Measurements from ENCODE around the gene RCC1. TPM values are rescaled to one million over a fixed set of nuclear protein-coding genes. Genes with fewer than 3 reads are reported as not detected.
A peak's percentile ranks its signal among the peaks of the same experiment; 100 is the strongest.
"Not testable (repeated sequence)": the region's sequence is repeated elsewhere in the genome, so short reads cannot be mapped to it uniquely, and the experiment has no call there.

RCC1 gene, protein sequence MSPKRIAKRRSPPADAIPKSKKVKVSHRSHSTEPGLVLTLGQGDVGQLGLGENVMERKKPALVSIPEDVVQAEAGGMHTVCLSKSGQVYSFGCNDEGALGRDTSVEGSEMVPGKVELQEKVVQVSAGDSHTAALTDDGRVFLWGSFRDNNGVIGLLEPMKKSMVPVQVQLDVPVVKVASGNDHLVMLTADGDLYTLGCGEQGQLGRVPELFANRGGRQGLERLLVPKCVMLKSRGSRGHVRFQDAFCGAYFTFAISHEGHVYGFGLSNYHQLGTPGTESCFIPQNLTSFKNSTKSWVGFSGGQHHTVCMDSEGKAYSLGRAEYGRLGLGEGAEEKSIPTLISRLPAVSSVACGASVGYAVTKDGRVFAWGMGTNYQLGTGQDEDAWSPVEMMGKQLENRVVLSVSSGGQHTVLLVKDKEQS
- 42.7 TPM for polyA plus RNA-seq (2012; ENCODE audit: missing spikeins)

DNA sequence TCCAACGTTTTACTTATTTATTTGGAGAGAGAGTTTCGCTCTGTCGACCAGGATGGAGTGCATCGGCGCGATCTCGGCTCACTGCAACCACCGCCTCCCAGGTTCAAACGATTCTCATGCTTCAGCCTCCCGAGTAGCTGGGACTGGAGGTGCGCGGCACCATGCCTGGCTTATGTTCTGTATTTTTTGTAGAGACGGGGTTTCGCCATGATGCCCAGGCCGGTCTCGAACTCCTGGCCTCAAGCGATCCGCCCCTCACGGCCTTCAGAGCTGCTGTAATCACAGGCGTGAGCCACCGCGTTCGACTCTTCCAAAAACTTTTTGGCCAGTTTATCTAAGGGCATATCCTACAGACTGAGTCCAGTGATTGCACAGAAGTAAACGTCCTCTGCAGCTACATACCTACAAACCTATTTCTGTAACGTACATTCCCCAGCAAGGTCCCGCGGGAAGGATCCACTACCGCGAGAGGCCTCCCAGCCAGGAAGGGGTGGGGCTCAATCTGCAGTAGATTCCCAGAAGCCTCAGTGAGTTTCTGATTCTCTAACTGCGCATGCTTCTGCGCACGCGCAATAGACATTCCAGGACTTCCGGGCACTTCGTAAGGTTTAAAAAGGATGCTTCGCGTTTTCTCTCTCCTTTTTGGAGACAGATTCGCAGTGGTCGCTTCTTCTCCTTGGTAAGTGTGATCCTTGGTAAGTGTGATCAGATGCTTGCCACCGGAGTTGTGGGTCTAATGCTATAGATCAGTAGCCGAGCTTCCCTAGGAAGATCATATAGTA is at the start of gene RCC1:
Gene RCC1, plus strand, starts transcription at position 638 of the 782 bp plus-strand sequence. CDS start 23,824 bp downstream, outside the sequence.
- FAIRE-seq (peak; percentile 86), DNase-seq (ENCODE audit: insufficient read length) (peak; percentile 85)
- TF ChIP-seq POLR2A (IDR thresholded peaks at IDR 0.05; ENCODE audit: low read depth, low read length) = peak; percentile 99
- TF ChIP-seq TAF1 (IDR thresholded peaks at IDR 0.05; ENCODE audit: borderline replicate concordance, low read depth, low read length) = peak; percentile 99
- peak; percentile 100 for TF ChIP-seq POLR2AphosphoS5 (IDR thresholded peaks at IDR 0.05; ENCODE audit: low read depth, low read length)

- TF ChIP-seq TAF1 (IDR thresholded peaks at IDR 0.05; ENCODE audit: borderline replicate concordance, low read depth, low read length) (no peak), POLR2AphosphoS5 (IDR thresholded peaks at IDR 0.05; ENCODE audit: low read depth, low read length) (no peak)
- DNase-seq (ENCODE audit: insufficient read length) (no peak), FAIRE-seq (peak; percentile 82)
Measured at GRCh38 chr1:28456078-28456477, 49.8 kb upstream of the RCC1 start.

DNA sequence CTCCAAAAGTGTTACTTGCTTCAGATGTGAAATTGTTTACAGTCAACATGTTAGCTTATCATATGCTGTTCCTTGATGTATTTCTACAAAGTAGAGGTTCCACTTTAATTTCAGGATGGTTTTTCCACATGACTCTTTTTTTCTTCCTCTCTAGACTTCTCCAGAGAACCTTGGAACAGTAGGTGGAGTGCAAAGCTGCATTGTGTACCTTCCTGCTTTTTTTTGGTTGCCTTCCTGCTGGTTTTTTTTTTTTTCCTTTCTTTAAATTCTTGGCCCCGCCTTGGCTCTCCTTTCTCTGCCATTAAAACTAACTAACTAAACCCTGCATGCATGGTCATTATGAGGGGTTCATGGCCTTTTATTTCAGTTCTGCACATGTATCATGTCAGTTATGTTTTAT is 48.2 kb upstream of the RCC1 start:
- no peak for FAIRE-seq
- TF ChIP-seq POLR2A (IDR thresholded peaks at IDR 0.05; ENCODE audit: low read depth, low read length) = no peak
- no peak for TF ChIP-seq POLR2AphosphoS5 (IDR thresholded peaks at IDR 0.05; ENCODE audit: low read depth, low read length)
- no peak for DNase-seq (ENCODE audit: insufficient read length)

DNA sequence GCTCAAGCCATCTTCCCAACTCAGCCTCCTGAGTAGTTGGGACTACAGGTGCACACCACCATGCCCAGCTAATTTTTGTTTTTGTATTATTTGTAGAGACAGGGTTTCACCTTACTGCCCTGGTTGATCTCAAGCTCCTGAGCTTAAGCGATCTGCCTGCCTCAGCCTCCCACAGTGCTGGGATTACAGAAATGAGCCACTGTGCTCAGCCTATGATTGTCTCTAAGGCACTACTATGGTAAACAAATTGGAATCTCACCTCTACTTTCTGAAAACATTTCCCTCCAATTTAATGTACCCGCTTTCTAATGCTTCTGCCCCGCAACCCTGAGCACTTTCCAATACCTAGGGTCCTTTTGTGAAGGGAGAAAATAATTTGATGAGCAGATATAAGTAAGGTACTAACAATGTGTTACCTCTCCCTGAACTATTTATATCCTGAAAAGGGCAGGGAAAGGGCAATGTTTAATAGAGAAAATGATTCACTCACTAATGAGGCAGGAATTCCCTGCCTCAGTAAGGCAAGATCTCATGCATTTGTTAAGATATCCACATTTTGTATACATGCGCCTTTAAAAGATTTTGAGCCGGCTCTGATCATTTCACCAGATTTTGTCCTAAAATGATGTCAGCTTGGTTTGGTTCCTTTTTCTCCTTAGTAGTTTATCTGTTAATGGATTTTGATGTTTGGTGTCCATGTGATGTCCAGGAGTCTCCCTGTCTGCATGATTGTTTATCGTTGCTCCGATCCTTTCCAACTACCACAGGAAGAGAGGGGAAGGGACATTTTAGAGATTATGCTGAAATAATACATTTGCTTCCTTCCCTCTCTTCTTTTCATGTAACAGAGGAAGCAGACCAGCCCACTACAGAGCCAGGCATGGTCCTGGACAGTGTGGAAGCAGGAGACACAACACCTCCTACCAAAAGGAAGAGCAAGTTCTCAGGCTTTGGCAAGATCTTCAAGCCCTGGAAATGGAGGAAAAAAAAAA is 47.3 kb upstream of the RCC1 start:
- FAIRE-seq (no peak), DNase-seq (ENCODE audit: insufficient read length) (no peak)
- TF ChIP-seq POLR2A (IDR thresholded peaks at IDR 0.05; ENCODE audit: low read depth, low read length) (no peak), TAF1 (IDR thresholded peaks at IDR 0.05; ENCODE audit: borderline replicate concordance, low read depth, low read length) (no peak), POLR2AphosphoS5 (IDR thresholded peaks at IDR 0.05; ENCODE audit: low read depth, low read length) (no peak)

DNA sequence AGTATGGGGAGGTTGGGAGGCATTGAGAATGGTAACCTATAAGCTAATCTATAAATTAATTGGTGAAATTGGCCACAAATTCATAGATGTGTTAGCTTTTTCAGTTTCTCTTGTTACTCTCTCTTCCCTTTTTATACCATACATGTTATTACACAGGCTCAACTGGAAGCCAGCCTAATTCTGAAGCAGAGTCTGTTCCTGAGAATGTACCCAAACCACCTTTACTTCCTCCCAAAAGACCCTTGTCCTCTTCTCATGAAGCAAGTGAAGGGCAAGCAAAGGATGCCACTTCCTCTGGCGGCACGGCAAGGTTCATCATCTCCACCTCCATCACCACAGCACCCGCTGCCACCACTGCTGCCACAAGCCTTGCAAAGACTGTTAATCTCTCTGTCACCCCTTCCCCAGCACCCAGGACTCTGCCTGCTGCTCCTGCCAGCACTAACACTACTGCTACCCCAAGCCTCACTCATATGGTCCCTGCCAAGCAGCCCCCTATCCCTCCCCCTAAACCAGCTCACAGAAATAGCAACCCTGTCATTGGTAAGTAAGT is 39.5 kb upstream of the RCC1 start:
- TF ChIP-seq POLR2AphosphoS5 (IDR thresholded peaks at IDR 0.05; ENCODE audit: low read depth, low read length) (no peak), TAF1 (IDR thresholded peaks at IDR 0.05; ENCODE audit: borderline replicate concordance, low read depth, low read length) (no peak), POLR2A (IDR thresholded peaks at IDR 0.05; ENCODE audit: low read depth, low read length) (no peak)
- FAIRE-seq (no peak), DNase-seq (ENCODE audit: insufficient read length) (no peak)

DNA sequence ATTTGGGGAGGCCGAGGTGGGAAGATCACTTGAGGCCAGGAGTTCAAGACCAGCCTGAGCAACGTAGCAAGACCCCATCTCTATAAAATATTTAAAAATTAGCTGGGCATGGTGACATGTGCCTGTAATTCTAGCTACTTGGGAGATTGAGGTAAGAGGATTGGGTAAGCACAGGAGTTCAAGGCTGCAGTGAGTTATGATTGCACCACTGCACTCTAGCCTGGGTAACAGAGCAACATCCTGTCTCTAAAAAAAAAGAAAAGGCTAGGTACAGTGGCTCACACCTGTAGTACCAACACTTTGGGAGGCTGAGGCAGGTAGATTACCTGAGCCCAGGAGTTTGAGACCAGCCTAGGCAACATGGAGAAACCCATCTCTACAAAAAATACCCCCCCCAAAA is 35.7 kb upstream of the RCC1 start:
- TF ChIP-seq TAF1 (IDR thresholded peaks at IDR 0.05; ENCODE audit: borderline replicate concordance, low read depth, low read length) (no peak), POLR2A (IDR thresholded peaks at IDR 0.05; ENCODE audit: low read depth, low read length) (no peak), POLR2AphosphoS5 (IDR thresholded peaks at IDR 0.05; ENCODE audit: low read depth, low read length) (no peak)
- no peak for DNase-seq (ENCODE audit: insufficient read length)
- no peak for FAIRE-seq

DNA sequence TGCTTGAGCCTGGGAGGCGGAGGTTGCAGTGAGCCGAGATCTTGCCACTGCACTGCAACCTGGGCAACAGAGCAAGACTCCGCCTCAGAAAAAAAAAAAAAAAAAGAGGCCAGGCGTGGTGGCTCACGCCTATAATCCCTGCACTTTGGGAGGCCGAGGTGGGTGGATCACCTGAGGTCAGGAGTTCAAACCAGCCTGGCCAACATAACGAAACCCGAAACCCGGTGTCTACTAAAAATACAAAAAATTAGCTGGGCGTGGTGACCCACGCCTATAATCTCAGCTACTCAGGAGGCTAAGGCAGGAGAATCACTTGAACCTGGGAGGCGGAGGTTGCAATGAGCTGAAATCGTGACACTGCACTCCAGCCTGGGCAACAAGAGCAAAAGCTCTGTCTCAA is 26.3 kb upstream of the RCC1 start:
- not testable (repeated sequence) for FAIRE-seq; DNase-seq (ENCODE audit: insufficient read length)

DNA sequence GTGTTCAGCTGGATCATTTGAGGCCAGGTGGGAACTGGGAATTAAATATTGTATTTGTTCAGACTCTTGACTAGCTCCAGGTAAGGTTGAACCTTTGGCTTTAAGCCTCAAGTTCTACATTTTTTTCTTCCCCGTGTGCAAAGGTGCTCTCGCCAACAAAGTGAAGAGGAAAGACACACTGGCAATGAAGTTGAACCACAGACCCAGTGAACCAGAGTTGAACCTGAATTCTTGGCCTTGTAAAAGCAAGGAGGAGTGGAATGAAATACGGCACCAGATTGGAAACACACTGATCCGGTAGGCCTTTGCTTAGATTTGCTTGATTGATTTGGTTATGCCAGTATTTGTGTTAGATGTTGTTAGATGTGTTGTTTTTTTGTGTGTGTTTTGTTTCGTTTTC is 25.5 kb upstream of the RCC1 start:
- no peak for DNase-seq (ENCODE audit: insufficient read length)
- TF ChIP-seq POLR2A (IDR thresholded peaks at IDR 0.05; ENCODE audit: low read depth, low read length) = no peak
- no peak for TF ChIP-seq TAF1 (IDR thresholded peaks at IDR 0.05; ENCODE audit: borderline replicate concordance, low read depth, low read length)
- TF ChIP-seq POLR2AphosphoS5 (IDR thresholded peaks at IDR 0.05; ENCODE audit: low read depth, low read length) = no peak
- no peak for FAIRE-seq

DNA sequence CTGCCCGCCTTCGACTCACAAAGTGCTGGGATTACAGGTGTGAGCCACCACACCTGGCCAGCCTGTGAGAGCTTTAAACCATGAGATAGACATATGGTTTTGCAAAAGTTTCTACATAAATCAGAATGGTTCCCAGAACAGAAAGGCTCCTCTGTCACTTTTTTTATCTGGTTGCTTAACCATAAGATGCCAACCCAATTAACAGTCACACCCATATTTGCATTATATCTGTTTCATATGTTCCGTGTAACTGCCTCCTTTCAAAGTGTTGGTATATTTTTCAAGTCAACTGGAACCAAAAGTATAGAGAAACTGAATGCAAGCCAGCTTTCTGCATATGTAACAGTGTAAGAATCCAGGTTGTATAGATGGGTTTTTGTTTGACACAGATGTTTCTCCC is 23.7 kb upstream of the RCC1 start:
- DNase-seq (ENCODE audit: insufficient read length) = no peak
- TF ChIP-seq POLR2A (IDR thresholded peaks at IDR 0.05; ENCODE audit: low read depth, low read length) = no peak
- no peak for TF ChIP-seq POLR2AphosphoS5 (IDR thresholded peaks at IDR 0.05; ENCODE audit: low read depth, low read length)
- no peak for TF ChIP-seq TAF1 (IDR thresholded peaks at IDR 0.05; ENCODE audit: borderline replicate concordance, low read depth, low read length)
- FAIRE-seq = no peak

DNA sequence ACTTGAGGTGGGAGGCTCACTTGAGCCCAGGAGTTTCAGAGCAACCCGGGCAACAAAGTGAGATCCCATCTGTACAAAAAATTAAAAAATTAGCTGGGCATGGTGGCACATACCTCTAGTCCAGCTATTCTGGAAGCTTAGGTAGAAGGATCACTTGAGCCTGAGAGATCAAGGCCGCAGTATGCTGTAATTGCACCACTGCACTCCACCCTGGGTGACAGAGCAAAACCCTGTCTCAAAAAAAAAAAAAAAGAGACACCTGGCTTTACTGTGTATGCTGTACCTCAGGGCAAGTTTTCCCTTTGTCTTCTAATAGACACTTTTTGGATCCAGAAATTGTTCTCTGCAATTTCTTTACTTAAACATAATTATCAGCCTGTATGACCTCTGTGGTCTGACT is 23.1 kb upstream of the RCC1 start:
- FAIRE-seq = no peak
- TF ChIP-seq POLR2A (IDR thresholded peaks at IDR 0.05; ENCODE audit: low read depth, low read length) (no peak), POLR2AphosphoS5 (IDR thresholded peaks at IDR 0.05; ENCODE audit: low read depth, low read length) (no peak), TAF1 (IDR thresholded peaks at IDR 0.05; ENCODE audit: borderline replicate concordance, low read depth, low read length) (no peak)
- DNase-seq (ENCODE audit: insufficient read length) = no peak

DNA sequence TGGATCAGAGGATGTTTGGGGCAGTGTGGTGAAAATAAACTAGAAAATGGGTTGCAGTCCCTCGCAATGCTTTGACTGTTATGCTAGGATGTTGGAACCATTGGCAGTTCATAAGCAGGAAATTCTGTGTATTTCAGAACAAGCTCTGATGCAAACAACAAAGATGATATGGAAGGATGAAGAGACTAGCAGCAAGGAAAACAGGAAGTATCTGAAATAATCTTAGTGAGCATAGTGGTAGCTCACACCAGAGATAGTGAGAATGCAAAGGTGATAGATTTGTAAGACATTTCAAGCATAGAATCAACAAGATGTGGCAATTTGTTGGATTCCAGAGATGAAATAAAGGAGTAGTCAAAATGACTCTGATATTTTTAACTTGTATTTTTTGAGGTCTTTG is 11.1 kb upstream of the RCC1 start:
- DNase-seq (ENCODE audit: insufficient read length) (no peak), FAIRE-seq (no peak)

More for the DNA sequence above, 11.1 kb upstream of the RCC1 start:
- TF ChIP-seq TAF1 (IDR thresholded peaks at IDR 0.05; ENCODE audit: borderline replicate concordance, low read depth, low read length) = no peak
- TF ChIP-seq POLR2AphosphoS5 (IDR thresholded peaks at IDR 0.05; ENCODE audit: low read depth, low read length) = no peak
- TF ChIP-seq POLR2A (IDR thresholded peaks at IDR 0.05; ENCODE audit: low read depth, low read length) = no peak
